Activated B cell treated with CpG ODN at 0.5 μM for 24 hours (primary cell): ENCODE results near the gene PAK5. TPM values are rescaled to one million over a fixed set of nuclear protein-coding genes. Genes with fewer than 3 reads are reported as not detected.

Experiments used
- ATAC-seq: fragments of 200-7000 bp; cut with Tn5 transposase; one replicate; pipeline ENCODE4 v1.10.0; 2021; ENCODE audit warnings: low read depth, mild to moderate bottlenecking, moderate library complexity
- CTCF ChIA-PET: fragments of 350-600 bp; sonication (Branson Sonifier 250); formaldehyde crosslinking; loops from one replicate; lab custom pipeline; 2021; ENCODE audit warnings: antibody characterized with exemption; lab: Charles Lee
- POLR2A ChIA-PET: fragments of 350-600 bp; sonication (Branson Sonifier 250); formaldehyde crosslinking; loops from one replicate; lab custom pipeline; 2021; ENCODE audit warnings: antibody characterized with exemption; lab: Charles Lee
- DNase-seq: peaks from one replicate; pipeline ENCODE4 v3.0.0; 2022
- H3K27ac Mint-ChIP-seq: one replicate; pipeline ENCODE4 v1.8.0; 2020; ENCODE audit warnings: mixed read lengths
- H3K27me3 Mint-ChIP-seq: one replicate; pipeline ENCODE4 v1.8.0; 2021; ENCODE audit warnings: mixed read lengths
- H3K36me3 Mint-ChIP-seq: one replicate; pipeline ENCODE4 v1.8.0; 2021; ENCODE audit warnings: low read depth, mixed read lengths
- H3K4me1 Mint-ChIP-seq: one replicate; pipeline ENCODE4 v1.8.0; 2021; ENCODE audit warnings: mixed read lengths
- H3K4me3 Mint-ChIP-seq: one replicate; pipeline ENCODE4 v1.8.0; 2020; ENCODE audit warnings: mild to moderate bottlenecking, mixed read lengths
- H3K9me3 Mint-ChIP-seq: one replicate; pipeline ENCODE4 v1.8.0; 2020; ENCODE audit warnings: mixed read lengths
- intact Hi-C: fragments of 100-400 bp; cut with micrococcal nuclease; formaldehyde crosslinking; loops from one replicate; pipeline ENCODE4 v1.15.1; 2024
- total RNA-seq: library from RNA; stranded (reverse); gene quantifications from 2 replicates; pipeline ENCODE4 v1.2.3, GENCODE V29; 2022
- TF ChIP-seq, protein P1 (sequence below): fragments of 200-600 bp; IDR thresholded peaks from one replicate; pipeline ENCODE4 v1.8.0; 2022; ENCODE audit warnings: antibody characterized with exemption, mild to moderate bottlenecking

PAK5 gene
- total RNA-seq, 1 donor from 2014 or later, result not detected

DNA sequence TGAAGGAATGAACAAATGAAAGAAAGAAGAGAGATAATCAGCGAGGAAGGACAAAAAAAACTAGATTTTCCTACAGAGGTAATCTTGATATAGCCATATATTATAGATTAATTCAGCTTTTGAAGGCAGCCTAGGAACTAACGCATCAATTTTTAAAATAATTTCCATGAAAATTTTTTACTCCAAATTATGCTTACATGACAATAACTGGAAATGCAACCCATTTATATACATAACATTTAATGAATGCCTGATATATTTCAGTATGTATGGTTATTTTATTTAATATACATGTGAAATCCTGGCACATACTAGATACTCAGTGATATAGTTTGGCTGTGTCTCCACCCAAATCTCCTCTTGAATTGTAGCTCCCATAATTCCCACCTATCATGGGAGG lies 166.8 kb downstream of the PAK5 start:
- Mint-ChIP-seq H3K27me3 (no peaks in the 10 kb centered on the region), H3K9me3 (peaks cover 2% of the 10 kb centered on the region), H3K4me3 (no peak overlapping the region), H3K36me3 (no peaks in the 10 kb centered on the region), H3K4me1 (no peaks in the 10 kb centered on the region), H3K27ac (no peak overlapping the region)
- intact Hi-C loops, result no loop called here
- ChIA-PET CTCF (no interaction called here), POLR2A (no interaction called here)
- TF ChIP-seq, protein P1, sequence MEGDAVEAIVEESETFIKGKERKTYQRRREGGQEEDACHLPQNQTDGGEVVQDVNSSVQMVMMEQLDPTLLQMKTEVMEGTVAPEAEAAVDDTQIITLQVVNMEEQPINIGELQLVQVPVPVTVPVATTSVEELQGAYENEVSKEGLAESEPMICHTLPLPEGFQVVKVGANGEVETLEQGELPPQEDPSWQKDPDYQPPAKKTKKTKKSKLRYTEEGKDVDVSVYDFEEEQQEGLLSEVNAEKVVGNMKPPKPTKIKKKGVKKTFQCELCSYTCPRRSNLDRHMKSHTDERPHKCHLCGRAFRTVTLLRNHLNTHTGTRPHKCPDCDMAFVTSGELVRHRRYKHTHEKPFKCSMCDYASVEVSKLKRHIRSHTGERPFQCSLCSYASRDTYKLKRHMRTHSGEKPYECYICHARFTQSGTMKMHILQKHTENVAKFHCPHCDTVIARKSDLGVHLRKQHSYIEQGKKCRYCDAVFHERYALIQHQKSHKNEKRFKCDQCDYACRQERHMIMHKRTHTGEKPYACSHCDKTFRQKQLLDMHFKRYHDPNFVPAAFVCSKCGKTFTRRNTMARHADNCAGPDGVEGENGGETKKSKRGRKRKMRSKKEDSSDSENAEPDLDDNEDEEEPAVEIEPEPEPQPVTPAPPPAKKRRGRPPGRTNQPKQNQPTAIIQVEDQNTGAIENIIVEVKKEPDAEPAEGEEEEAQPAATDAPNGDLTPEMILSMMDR, result no peak
- DNase-seq, result no peak
- ATAC-seq, result no peak

DNA sequence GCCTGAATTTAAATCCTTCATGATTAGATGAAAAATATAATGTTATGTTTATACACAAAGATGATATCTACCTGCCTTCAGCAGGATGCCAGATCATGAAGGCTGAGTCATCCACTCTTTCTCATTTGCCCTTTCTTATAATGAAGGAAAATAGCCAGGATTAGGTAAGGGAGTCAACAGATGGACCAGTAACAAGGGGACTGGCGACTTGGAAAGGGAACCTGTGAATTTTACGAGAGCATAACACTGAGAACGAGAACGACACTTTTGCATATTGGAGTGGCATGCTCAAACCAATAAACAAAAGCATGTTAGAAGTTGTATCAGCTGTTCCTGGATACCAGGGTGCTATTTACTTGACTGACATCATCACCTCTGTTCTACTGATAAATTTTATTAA lies 170.5 kb downstream of the PAK5 start:
- intact Hi-C loops, result no loop called here
- ChIA-PET CTCF (no interaction called here), POLR2A (no interaction called here)
- Mint-ChIP-seq H3K27ac (no peak overlapping the region), H3K27me3 (no peaks in the 10 kb centered on the region), H3K4me1 (no peaks in the 10 kb centered on the region), H3K4me3 (no peak overlapping the region), H3K9me3 (no peaks in the 10 kb centered on the region), H3K36me3 (no peaks in the 10 kb centered on the region)
- ATAC-seq (no peak), DNase-seq (no peak)
- TF ChIP-seq, protein P1, result no peak

DNA sequence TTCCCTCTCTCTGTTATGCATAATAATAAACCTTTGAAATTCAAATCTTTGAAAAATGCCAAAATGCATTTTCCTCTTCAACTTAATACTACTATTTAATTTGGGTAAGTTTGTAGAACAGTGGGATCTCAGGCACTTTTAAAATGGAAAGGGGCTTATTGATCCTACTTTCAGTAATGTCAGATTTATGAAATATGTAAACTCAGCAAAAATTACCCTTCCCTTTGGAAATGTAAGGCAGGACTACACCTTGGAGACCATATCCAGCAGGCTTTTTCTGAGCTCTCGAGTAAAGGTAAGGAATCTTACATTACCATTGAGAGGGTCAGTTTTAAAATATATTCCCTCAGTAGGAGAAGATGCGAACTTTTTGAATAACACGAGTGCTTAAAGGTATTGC lies 175.5 kb downstream of the PAK5 start:
- Mint-ChIP-seq H3K9me3 (no peaks in the 10 kb centered on the region), H3K4me1 (no peaks in the 10 kb centered on the region), H3K4me3 (no peak overlapping the region), H3K27me3 (no peaks in the 10 kb centered on the region), H3K36me3 (no peaks in the 10 kb centered on the region), H3K27ac (no peak overlapping the region)
- CTCF ChIA-PET, result no interaction called here
- no peak for DNase-seq
- intact Hi-C loops, result no loop called here
- no peak for ATAC-seq
- TF ChIP-seq, protein P1, result no peak
- POLR2A ChIA-PET, result no interaction called here

DNA sequence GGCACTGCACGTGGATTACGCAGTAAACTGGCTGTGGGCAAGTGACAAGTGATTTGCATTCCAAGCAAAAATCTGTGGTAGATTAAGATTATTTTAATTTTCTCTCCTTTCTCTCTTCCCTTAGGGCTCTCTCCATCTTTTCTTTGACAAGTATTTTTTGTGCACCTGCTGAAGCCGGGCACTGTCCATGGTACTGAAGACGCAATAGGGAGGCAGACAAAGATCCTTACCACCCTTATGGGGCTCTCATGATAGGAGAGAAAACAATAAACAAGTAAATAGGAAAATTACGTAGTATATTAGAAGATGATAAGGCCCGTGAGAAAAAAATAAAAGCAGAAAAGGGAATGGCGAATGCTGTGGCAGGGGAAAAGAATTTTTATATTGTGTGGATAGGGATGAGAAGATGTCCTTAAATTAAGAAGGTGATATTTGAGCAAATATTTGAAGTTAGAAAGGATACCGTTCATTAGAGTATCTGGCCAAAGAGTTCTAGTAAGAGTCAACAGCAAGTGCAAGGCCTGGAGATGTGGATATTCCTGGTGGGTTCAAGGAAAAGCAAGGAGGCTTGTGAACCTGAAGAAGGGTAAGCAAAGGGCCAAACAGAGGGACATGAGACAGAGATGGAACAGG lies 178.5 kb downstream of the PAK5 start:
- ChIA-PET POLR2A (no interaction called here), CTCF (no interaction called here)
- intact Hi-C loops, result no loop called here
- H3K27me3 Mint-ChIP-seq, result no peaks in the 10 kb centered on the region
- H3K9me3 Mint-ChIP-seq, result no peaks in the 10 kb centered on the region
- no peak overlapping the region for H3K4me3 Mint-ChIP-seq
- no peaks in the 10 kb centered on the region for H3K36me3 Mint-ChIP-seq
- no peak overlapping the region for H3K27ac Mint-ChIP-seq
- TF ChIP-seq, protein P1, result no peak
- H3K4me1 Mint-ChIP-seq, result no peaks in the 10 kb centered on the region
- ATAC-seq, result no peak
- DNase-seq, result no peak

DNA sequence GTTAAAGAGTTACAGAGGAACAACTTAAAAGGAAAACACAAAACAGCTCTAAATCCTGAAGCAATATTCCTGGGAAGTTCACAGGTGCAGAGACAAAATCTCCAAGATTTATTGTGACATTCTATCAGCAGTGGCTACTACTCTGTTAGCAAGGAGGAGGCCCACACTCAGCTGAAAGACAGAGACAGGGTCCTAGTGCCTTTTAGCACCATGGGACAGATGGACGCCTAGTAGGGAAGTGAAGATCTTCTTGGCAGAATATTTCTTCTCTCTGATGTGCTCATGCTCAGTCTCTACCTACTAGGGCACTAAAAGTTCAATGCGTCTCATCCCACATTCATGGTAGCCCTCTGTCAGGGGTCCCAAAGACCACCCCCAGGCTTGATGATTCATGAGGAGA lies 191.1 kb downstream of the PAK5 start:
- no peak overlapping the region for H3K27ac Mint-ChIP-seq
- ATAC-seq (no peak), DNase-seq (no peak)
- H3K27me3 Mint-ChIP-seq, result peaks cover 3% of the 10 kb centered on the region
- ChIA-PET POLR2A (no interaction called here), CTCF (no interaction called here)
- no peak overlapping the region for H3K4me3 Mint-ChIP-seq
- intact Hi-C loops, result no loop called here
- TF ChIP-seq, protein P1, result no peak
- H3K9me3 Mint-ChIP-seq, result peaks cover 3% of the 10 kb centered on the region
- no peaks in the 10 kb centered on the region for H3K4me1 Mint-ChIP-seq
- H3K36me3 Mint-ChIP-seq, result no peaks in the 10 kb centered on the region
